Karpas-422 (cell line): ENCODE measurements around the gene LCNL1. TPM values are rescaled to one million over a fixed set of nuclear protein-coding genes. Genes with fewer than 3 reads are reported as not detected.

Experiments
- DNase-seq: peaks from one replicate; pipeline ENCODE4 v3.0.0-alpha.2; 2015
- H2AFZ ChIP-seq: fragments of 200-600 bp; sonication (generic); 2 replicates; pipeline ENCODE4 v1.6.1; 2014; ENCODE audit warnings: antibody characterized with exemption, low read length, mixed read lengths
- H3K27ac ChIP-seq: fragments of 200-600 bp; sonication (generic); 2 replicates; pipeline ENCODE4 v1.5.1; 2014; ENCODE audit warnings: mild to moderate bottlenecking, low read length, moderate library complexity
- H3K27me3 ChIP-seq: fragments of 200-600 bp; sonication (generic); 2 replicates; pipeline ENCODE4 v1.6.1; 2014; ENCODE audit warnings: low read length, mixed read lengths
- H3K36me3 ChIP-seq: fragments of 200-600 bp; sonication (generic); 2 replicates; pipeline ENCODE4 v1.6.1; 2014; ENCODE audit warnings: low read length, mixed read lengths; ENCODE audit not compliant: insufficient read depth
- H3K4me1 ChIP-seq: fragments of 200-600 bp; sonication (generic); 2 replicates; pipeline ENCODE4 v1.6.1; 2014; ENCODE audit warnings: mild to moderate bottlenecking, low read length, mixed read lengths
- H3K4me2 ChIP-seq: fragments of 200-600 bp; sonication (generic); 2 replicates; pipeline ENCODE4 v1.6.1; 2014; ENCODE audit warnings: low read length, low read depth, mild to moderate bottlenecking; ENCODE audit not compliant: poor library complexity, severe bottlenecking
- H3K4me3 ChIP-seq: fragments of 200-600 bp; sonication (generic); 2 replicates; pipeline ENCODE4 v1.5.1; 2014; ENCODE audit warnings: mild to moderate bottlenecking, antibody characterized with exemption, low read length, mixed read lengths
- H3K79me2 ChIP-seq: fragments of 200-600 bp; sonication (generic); 2 replicates; pipeline ENCODE4 v1.6.1; 2014; ENCODE audit warnings: mild to moderate bottlenecking, low read length, mixed read lengths
- H3K9ac ChIP-seq: fragments of 200-600 bp; sonication (generic); 2 replicates; pipeline ENCODE4 v1.6.0; 2014; ENCODE audit warnings: low read length
- H3K9me2 ChIP-seq: fragments of 200-600 bp; sonication (generic), shearing (Covaris generic); replicated peaks from 2 replicates; pipeline ENCODE4 v1.6.0; 2014; ENCODE audit warnings: mild to moderate bottlenecking, low read length, moderate library complexity; ENCODE audit not compliant: insufficient read depth
- H3K9me3 ChIP-seq: fragments of 300-700, 200-600 bp; sonication (generic); 2 replicates; pipeline ENCODE4 v1.6.1; 2014; ENCODE audit warnings: low read length, mixed read lengths
- H4K20me1 ChIP-seq: fragments of 200-600 bp; sonication (generic); 2 replicates; pipeline ENCODE4 v1.6.1; 2014; ENCODE audit warnings: mild to moderate bottlenecking, antibody characterized with exemption, low read length, low read depth; ENCODE audit not compliant: insufficient read depth
- total RNA-seq: library from RNA; depleted of rRNA; stranded (reverse); fragments of >200 nt; shearing (Covaris generic); gene quantifications from 2 replicates; pipeline ENCODE4 v1.2.3, GENCODE V29; 2014; ENCODE audit warnings: low replicate concordance

Gene LCNL1
- total RNA-seq, 1 experiment from 2014 or later: not detected

DNA sequence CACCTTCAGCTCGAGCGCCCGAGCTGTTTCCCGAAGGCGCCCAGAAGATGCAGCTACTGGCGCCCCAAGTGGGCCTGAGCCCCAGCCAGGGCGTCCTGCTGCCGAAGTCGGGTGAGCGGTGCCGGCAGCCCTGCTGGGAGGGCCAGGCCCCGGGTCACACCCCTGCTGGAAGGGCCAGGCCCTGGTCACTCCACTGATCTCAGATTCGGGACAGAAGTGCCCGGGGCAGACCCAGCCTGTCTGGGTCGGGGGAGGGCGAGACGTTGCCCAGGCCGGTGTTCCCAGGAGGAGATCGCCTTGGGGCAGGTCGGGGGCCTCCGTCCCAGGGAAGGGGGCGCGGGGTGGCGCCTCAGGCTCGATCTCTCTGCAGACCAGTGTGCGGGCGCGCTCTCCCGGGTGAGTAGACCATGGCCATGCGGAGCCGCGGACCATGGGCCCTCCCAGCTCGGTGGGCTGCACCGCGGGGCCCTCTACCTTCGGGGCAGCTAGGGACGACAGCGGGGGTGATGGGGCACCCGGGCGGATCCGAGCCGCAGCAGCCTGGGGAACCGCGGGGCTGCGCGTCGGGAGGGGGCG lies 2.3 kb downstream of the LCNL1 start:
- no peaks in the 10 kb centered on the region for H3K27me3 ChIP-seq
- H3K27ac ChIP-seq: no peak overlapping the region
- H3K4me1 ChIP-seq: no peaks in the 10 kb centered on the region
- H3K9me2 ChIP-seq: no peaks in the 10 kb centered on the region
- no peak for DNase-seq
- no peaks in the 10 kb centered on the region for H3K36me3 ChIP-seq
- H3K9ac ChIP-seq: no peak overlapping the region
- no peaks in the 10 kb centered on the region for H4K20me1 ChIP-seq
- H3K79me2 ChIP-seq: no peaks in the 10 kb centered on the region
- H2AFZ ChIP-seq: no peak overlapping the region
- no peaks in the 10 kb centered on the region for H3K9me3 ChIP-seq
- no peak overlapping the region for H3K4me3 ChIP-seq
- no peak overlapping the region for H3K4me2 ChIP-seq

DNA sequence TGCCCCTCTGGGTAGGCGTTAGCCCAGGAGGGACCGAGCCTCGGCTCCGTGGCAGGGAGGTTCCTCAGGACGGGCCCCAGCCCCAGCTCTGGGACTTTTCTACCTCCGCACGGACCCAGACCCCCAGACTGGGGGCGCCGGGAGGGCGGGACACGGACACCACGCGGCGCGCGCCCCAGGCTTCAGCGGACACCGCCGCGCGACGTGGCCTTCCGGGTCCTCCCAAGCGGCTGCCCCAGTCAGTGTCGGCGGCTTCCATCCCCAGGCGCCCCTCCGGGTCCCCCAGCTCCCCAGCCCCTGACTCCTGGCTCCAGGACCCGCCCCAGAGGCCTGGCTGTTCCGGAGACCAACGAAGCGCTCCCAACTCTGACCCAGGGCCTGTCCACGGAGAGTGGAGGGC lies 3.1 kb downstream of the LCNL1 start:
- DNase-seq: no peak
- no peaks in the 10 kb centered on the region for H4K20me1 ChIP-seq

GRCh38 chr9:136988872-136989271 lies 6.1 kb downstream of the LCNL1 start:
- Histone ChIP-seq H3K79me2 (0 out of 2 replicates have a peak, but pooled peaks cover 5% of the 10 kb centered on the region), H3K27me3 (no peaks in the 10 kb centered on the region), H3K36me3 (no peaks in the 10 kb centered on the region), H3K4me2 (no peak overlapping the region), H3K9me2 (no peaks in the 10 kb centered on the region), H3K9ac (no peak overlapping the region), H3K4me1 (peaks cover 16% of the 10 kb centered on the region), H3K27ac (no peak overlapping the region), H3K9me3 (no peaks in the 10 kb centered on the region), H2AFZ (no peak overlapping the region), H4K20me1 (peaks cover 6% of the 10 kb centered on the region; the same call in 1 of the 2 replicates), H3K4me3 (no peak overlapping the region)
- no peak for DNase-seq

More for the DNA sequence above, 3.1 kb downstream of the LCNL1 start:
- Histone ChIP-seq H3K27me3 (no peaks in the 10 kb centered on the region), H3K4me2 (no peak overlapping the region), H3K9me3 (no peaks in the 10 kb centered on the region), H3K79me2 (no peaks in the 10 kb centered on the region), H3K27ac (no peak overlapping the region), H3K4me1 (no peaks in the 10 kb centered on the region), H3K4me3 (no peak overlapping the region), H3K36me3 (no peaks in the 10 kb centered on the region), H3K9me2 (no peaks in the 10 kb centered on the region), H2AFZ (no peak overlapping the region), H3K9ac (no peak overlapping the region)

- no peak overlapping the region for H3K9ac ChIP-seq
- peaks cover 6% of the 10 kb centered on the region; the same call in 1 of the 2 replicates for H4K20me1 ChIP-seq
- peaks cover 16% of the 10 kb centered on the region for H3K4me1 ChIP-seq
- H2AFZ ChIP-seq: no peak overlapping the region
- H3K27me3 ChIP-seq: no peaks in the 10 kb centered on the region
- H3K4me3 ChIP-seq: no peak overlapping the region
- no peak overlapping the region for H3K27ac ChIP-seq
- no peaks in the 10 kb centered on the region for H3K9me3 ChIP-seq
- H3K36me3 ChIP-seq: no peaks in the 10 kb centered on the region
- no peak for DNase-seq
- no peaks in the 10 kb centered on the region for H3K9me2 ChIP-seq
- 0 out of 2 replicates have a peak, but pooled peaks cover 5% of the 10 kb centered on the region for H3K79me2 ChIP-seq
- H3K4me2 ChIP-seq: no peak overlapping the region
Measured at GRCh38 chr9:136990242-136990911, 7.6 kb downstream of the LCNL1 start.

DNA sequence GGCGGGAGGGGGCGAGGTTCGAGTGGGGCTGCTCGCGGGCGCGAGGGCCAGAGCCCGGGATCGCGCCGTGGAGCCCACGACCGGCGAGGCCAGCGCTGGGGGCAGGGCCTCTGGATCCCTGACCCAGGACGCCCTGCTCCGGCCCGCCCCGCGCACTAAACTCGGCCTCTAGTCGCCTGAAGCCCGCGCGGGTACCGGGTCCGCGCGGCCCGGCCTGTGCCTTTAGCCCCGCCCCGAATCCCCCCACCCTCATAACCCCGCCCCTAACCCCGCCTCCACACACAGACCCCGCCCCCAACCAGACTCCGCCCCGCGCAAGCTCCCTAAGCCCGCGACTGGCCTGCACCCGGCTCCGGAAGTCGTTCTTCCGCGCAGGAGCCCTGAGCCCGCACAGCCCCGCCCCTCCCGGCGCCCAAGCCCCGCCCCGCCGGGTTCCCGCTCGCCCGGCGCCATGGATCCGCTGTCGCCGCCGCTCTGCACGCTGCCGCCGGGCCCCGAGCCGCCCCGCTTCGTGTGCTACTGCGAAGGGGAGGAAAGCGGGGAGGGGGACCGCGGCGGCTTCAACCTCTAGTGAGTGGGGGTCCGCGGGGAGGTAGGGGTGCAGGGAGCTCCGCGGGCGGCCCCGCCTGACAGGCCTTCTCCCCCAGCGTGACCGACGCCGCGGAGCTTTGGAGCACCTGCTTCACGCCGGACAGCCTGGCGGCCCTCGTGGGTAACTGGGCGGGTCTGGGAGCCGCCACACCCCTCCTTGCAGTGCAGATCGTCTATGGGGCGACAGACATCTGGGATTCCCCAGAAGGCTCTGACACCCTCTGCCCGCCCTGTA lies 9.4 kb downstream of the LCNL1 start, which contains the start of gene PAXX:
TSS of gene PAXX (plus strand) at position 430 of the 826 bp plus-strand sequence. CDS start at position 452, 22 bp downstream.
- H4K20me1 ChIP-seq: peaks cover 6% of the 10 kb centered on the region; the same call in 1 of the 2 replicates
- H3K4me1 ChIP-seq: peaks cover 21% of the 10 kb centered on the region
- H3K9ac ChIP-seq: peak within 1 kb of the TSS; percentile 84
- peak; percentile 97 for DNase-seq
- H3K27ac ChIP-seq: 0 out of 2 replicates have a peak within 1 kb of the TSS, but pooled peaks have one; percentile 25
- peak within 1 kb of the TSS; percentile 97 for H3K4me2 ChIP-seq
- H3K27me3 ChIP-seq: no peaks in the 10 kb centered on the region
- H3K9me3 ChIP-seq: no peaks in the 10 kb centered on the region
- peak within 1 kb of the TSS; percentile 63; the same call in 1 of the 2 replicates for H2AFZ ChIP-seq
- 0 out of 2 replicates have a peak, but pooled peaks cover 5% of the 10 kb centered on the region for H3K79me2 ChIP-seq
- peak within 1 kb of the TSS; percentile 90 for H3K4me3 ChIP-seq
- no peaks in the 10 kb centered on the region for H3K36me3 ChIP-seq
- no peaks in the 10 kb centered on the region for H3K9me2 ChIP-seq

GRCh38 chr9:136992819-136993369 lies 10.1 kb downstream of the LCNL1 start:
- H4K20me1 ChIP-seq: peaks cover 6% of the 10 kb centered on the region; the same call in 1 of the 2 replicates
- H3K27ac ChIP-seq: 0 out of 2 replicates have a peak overlapping the region, but pooled peaks have one; percentile 25
- H3K9me3 ChIP-seq: no peaks in the 10 kb centered on the region
- peak overlapping the region; percentile 90 for H3K4me3 ChIP-seq
- H3K9ac ChIP-seq: peak overlapping the region; percentile 84
- DNase-seq: no peak
- H3K4me1 ChIP-seq: peaks cover 21% of the 10 kb centered on the region
- 0 out of 2 replicates have a peak, but pooled peaks cover 5% of the 10 kb centered on the region for H3K79me2 ChIP-seq
- H3K27me3 ChIP-seq: no peaks in the 10 kb centered on the region
- no peaks in the 10 kb centered on the region for H3K36me3 ChIP-seq
- H3K4me2 ChIP-seq: peak overlapping the region; percentile 97
- H3K9me2 ChIP-seq: no peaks in the 10 kb centered on the region
- peak overlapping the region; percentile 63; the same call in 1 of the 2 replicates for H2AFZ ChIP-seq

DNA sequence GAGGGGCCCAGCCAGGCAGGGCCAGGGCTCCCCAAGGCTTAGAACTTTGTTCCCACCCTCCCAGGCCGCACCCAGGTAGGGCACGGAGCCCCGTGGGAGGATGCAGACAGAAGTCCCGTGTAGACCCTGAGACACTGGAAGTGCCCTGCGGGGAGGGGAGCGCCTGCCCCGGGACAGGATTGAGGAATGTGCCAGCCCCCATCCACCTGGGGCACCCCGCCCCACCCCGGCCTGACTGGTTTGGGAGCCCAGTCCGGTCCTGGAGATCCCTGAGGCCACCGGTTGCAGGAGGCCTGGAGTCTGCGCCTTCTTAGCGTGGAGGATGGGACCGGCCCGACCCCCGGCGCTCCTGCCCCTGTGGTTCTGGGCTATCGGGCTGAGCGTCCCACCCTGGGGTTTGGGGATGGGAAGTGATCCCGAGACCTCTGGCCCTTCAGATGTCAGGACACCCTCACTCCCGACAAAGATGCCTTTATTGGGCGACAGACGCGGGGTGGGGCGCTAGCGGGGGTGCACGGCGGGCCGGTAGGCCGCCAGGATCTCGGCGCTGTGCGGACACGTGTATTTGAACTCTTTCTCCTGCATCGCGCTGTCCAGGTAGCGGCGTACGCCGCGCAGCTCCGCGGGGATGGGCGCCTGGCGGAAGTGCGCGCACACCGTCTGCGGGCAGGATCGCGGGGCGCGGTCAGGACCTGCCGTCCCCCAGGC lies 11.5 kb downstream of the LCNL1 start:
- H3K4me2 ChIP-seq: no peak overlapping the region
- no peaks in the 10 kb centered on the region for H3K36me3 ChIP-seq
- no peaks in the 10 kb centered on the region for H3K9me3 ChIP-seq
- H3K9me2 ChIP-seq: no peaks in the 10 kb centered on the region
- H3K9ac ChIP-seq: no peak overlapping the region
- H3K79me2 ChIP-seq: 0 out of 2 replicates have a peak, but pooled peaks cover 5% of the 10 kb centered on the region
- H4K20me1 ChIP-seq: peaks cover 6% of the 10 kb centered on the region; the same call in 1 of the 2 replicates
- peaks cover 21% of the 10 kb centered on the region for H3K4me1 ChIP-seq
- H3K4me3 ChIP-seq: no peak overlapping the region
- no peak for DNase-seq
- no peaks in the 10 kb centered on the region for H3K27me3 ChIP-seq
- H3K27ac ChIP-seq: no peak overlapping the region
- H2AFZ ChIP-seq: no peak overlapping the region
